GM12872 (cell line): Measurements from ENCODE around the gene CLN6.

Experiments
- TF ChIP-seq, protein P1 (sequence below): IDR thresholded peaks from 3 replicates; pipeline ENCODE4 v1.5.1; 2011; ENCODE audit warnings: low read depth, mild to moderate bottlenecking, low read length, moderate library complexity; ENCODE audit not compliant: insufficient read depth

The CLN6 gene

DNA sequence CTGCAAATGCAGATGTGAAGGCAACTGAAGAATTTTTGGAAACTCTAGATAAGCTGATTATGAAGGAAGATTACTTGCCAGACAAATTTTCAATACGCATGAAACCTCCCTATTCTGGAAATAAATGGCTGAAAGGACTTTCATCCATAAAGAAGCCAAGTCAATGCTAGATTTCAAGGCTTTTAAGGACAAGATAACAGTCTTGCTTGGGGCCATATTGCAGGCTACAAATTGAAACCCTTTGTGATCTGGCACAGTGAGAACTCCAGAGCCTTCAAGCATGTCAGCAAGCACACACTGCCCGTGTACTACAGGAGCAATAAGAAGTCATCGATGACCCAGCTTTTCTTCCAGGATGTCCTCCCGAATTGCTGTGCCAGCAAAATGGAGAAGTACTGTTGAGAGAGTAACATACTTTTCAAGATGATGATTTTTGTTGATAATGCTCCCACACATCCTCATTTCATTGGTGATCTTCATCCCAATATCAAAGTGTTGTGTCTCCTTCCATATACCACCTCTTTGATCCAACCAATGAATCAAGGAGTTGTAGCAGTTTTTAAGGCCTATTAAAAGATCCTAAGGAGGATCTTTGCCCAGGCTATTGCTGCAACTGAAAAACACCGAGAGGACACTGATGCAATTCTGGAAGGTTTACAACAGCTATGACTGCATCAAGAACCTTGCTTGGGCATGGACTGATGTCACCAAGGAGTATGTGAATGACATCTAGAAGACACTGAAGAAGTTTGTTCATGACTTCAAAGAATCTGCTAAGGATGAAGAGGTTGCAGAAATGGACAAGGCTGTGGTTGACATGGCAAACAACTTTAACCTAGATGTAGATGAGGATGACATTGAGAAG is 44.7 kb downstream of the CLN6 start:
- TF ChIP-seq, protein P1, sequence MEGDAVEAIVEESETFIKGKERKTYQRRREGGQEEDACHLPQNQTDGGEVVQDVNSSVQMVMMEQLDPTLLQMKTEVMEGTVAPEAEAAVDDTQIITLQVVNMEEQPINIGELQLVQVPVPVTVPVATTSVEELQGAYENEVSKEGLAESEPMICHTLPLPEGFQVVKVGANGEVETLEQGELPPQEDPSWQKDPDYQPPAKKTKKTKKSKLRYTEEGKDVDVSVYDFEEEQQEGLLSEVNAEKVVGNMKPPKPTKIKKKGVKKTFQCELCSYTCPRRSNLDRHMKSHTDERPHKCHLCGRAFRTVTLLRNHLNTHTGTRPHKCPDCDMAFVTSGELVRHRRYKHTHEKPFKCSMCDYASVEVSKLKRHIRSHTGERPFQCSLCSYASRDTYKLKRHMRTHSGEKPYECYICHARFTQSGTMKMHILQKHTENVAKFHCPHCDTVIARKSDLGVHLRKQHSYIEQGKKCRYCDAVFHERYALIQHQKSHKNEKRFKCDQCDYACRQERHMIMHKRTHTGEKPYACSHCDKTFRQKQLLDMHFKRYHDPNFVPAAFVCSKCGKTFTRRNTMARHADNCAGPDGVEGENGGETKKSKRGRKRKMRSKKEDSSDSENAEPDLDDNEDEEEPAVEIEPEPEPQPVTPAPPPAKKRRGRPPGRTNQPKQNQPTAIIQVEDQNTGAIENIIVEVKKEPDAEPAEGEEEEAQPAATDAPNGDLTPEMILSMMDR = no peak

DNA sequence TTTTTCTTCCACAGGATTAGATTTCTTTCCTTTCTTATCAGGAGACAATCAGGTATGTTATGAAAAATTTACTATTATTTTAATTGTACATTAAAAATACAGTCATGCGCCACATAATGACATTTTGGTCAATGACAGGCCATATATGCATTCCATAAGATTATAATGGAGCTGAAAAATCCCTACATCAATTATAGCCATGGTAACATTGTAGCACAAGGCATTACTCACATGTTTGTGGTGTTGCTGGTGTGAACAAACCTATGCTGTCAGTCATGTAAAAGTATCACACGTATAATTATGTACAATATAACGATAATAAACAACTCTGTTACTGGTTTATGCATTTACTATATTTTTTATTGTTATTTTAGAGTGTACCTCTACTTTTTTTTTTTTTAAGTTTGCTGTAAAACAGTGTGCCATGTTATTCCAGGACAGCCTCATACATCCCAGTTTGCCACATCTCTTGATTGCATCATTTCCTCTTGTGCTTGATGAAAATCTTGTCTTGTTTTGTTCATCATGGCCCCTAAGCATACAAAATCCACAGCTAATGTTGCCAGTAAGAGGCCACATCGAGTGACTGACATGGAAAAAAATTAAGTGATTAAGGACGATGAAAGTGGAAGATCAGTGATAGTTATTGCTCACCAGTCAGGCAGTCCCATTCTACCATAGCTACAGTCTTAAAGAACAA is 45.8 kb downstream of the CLN6 start:
- TF ChIP-seq, protein P1 = no peak

DNA sequence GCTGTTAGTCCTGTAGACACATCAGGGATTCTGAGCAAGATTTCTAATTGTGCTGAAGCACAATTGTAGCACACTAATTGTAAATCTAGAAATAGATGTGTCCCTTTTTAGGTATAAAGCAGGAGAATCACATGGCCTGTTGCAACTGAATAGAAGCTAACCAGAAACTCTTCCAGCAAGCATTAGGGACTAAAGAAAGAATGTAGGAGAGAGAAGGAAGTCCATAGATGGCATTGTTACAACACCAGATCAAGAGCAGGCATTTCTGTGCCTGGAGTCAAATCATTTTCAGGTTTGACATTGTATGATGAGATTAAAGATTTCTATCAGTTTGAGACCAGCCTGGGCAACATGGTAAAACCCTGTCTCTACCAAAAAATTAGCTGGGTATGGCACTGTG is 51.8 kb downstream of the CLN6 start:
- TF ChIP-seq, protein P1 = no peak

DNA sequence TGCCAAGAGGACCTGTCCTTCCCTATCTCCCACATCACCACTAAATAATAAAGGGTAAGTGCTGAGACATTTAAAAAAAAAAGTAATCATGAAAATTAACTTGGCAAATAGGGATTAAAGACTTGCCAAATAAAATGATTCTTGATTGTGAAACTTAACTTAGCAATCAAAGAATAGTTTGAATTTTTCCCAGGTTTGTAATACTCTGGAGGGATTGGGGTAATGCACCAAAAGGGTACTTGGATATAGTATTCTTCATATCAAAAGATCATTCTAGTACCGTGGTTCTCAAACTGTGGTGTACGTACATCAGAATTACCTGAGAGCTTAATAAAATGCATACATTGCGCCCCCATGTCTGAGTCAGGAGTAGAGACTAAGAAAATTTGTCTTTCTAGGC is 52.9 kb downstream of the CLN6 start:
- TF ChIP-seq, protein P1 = no peak

DNA sequence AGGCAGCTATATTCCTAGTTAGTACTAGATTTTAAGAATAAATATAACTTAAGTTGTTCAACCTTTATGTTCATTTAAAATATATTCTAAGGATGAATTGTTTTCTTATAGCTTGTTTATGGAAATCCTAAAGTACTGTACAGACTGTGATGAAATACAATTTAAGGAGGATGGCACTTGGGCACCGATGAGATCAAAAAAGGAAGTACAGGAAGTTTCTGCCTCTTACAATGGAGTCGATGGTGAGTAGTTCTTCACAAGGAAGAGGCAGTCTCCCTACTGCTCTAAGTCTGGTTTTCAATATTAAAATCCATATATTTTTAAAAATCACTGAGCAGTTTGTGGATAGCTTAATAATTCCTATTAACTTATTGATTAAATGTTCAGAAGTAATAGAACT is 54.0 kb downstream of the CLN6 start:
- TF ChIP-seq, protein P1 = no peak

DNA sequence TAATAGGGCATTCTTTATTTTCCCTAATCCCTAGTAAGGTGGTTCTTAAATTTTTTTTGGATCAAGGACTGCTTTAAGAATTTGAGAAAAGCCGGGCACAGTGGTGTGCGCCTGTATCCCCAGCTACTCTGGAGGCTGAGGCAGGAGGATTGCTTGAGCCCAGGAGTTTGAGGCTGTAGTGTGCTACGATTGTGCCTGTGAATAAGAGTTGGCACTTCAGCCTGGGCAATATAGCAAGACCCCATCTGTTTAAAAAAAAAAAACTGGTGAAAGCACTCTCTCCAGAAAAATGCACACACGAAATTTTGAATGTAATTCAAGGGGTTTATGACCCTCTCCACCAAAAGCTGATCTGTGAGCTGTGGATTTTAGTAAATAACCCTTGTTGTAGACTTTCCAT is 56.4 kb downstream of the CLN6 start:
- TF ChIP-seq, protein P1 = no peak

DNA sequence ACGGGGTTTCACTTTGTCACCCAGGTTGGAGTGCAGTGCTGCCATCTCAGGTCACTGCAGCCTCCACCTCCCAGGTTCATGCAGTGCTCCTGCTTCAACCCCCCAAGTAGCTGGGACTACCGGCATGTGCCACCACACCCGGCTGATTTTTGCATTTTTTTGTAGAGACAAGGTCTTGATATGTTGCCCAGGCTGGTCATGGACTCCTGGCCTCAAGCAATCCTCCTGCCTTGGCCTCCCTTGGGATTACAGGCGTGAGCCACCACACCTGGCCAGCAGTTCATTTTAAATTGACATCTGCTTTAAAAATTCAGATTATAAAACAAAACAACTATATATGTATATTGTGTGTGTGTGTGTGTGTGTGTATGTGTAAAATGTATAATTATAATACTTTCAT is 62.7 kb downstream of the CLN6 start:
- TF ChIP-seq, protein P1 = no peak
